Caki2 (cell line): ENCODE data around the gene ANTXR1. TPM values are rescaled to one million over a fixed set of nuclear protein-coding genes. Genes with fewer than 3 reads are reported as not detected.

Experiments used
- DNase-seq: peaks from one replicate; pipeline ENCODE4 v3.0.0-alpha.2; 2015; ENCODE audit warnings: low read depth
- in situ Hi-C: cut with HindIII; loops from 2 replicates; pipeline ENCODE4 v1.10.0; 2016; ENCODE audit warnings: low sequenced_read_pairs, low pct_unique_long_range_greater_than_20kb, mixed read lengths
- total RNA-seq: library from RNA; depleted of rRNA; stranded (reverse); fragments of >200 nt; shearing (Covaris generic); gene quantifications from 2 replicates; pipeline ENCODE4 v1.2.3, GENCODE V29; 2014; ENCODE audit warnings: low replicate concordance

ANTXR1 gene
- total RNA-seq, 1 experiment from 2014 or later: 1.1 TPM

DNA sequence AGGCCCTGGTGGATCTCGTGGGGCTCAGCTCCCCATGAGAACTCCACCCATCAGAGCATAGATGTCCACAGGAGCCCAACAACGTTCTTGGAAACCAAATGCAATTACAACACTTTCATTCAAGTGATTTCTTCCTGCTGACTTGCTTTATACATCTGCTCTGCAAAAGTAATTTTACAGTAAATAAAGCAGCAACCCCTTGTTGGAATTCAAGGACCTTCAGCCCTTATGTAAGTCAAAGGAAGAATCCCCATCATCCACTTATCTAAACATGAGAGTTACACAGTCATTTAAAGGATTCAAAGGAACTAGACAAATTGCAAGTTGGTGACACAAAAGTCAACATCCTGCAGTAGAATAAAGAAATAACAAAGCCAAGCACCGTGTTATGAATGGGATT, 17.1 kb upstream of the ANTXR1 start:
- in situ Hi-C loops: no loop called here
- no peak for DNase-seq

DNA sequence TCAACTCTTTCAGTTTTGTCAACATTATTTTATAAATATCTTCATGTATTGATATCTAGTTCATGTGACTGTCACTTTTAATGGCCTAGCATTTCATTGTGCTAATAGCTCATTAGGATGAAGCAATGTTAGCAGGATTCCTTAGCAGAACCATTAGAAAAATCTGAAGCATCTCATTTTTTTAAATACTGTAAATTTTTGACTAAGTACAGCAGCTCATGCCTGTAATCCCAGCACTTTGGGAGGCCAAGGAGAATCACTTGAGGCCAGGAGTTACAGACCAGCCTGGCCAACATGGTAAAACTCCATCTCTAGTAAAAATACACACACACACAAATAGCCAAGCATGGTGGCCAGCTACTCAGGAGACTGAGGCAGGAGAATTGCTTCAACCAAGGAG, 15.6 kb upstream of the ANTXR1 start:
- no peak for DNase-seq
- in situ Hi-C loops: no loop called here

- DNase-seq: no peak
- in situ Hi-C loops: loop anchor here (25.0 kb wide), 1 partner anchor 310 kb away; no protein-coding TSS in a partner anchor
These were observed 11.1 kb upstream of the ANTXR1 start for GRCh38 chr2:69001879-69002278.

DNA sequence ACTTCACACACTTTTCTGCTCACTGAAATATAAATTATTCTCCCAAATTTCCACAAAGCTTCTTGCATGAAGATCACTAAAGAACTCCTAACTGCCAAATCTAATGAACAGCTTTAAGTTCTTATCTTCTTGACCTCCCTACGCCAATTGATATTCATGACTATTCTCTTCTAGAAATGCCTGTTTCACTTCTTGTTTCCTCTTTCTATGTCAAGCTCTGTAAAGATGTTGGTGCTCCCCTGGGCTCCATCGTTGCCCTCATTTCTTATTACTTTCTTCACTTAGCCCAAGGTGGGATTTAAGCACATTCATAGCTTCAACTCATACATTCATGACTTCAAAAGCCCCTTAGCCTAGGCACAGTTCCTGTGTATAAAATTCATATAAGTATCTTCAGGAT, 9.2 kb upstream of the ANTXR1 start:
- DNase-seq: no peak
- in situ Hi-C loops: loop anchor here (25.0 kb wide), 1 partner anchor 309 kb away; no protein-coding TSS in a partner anchor

DNA sequence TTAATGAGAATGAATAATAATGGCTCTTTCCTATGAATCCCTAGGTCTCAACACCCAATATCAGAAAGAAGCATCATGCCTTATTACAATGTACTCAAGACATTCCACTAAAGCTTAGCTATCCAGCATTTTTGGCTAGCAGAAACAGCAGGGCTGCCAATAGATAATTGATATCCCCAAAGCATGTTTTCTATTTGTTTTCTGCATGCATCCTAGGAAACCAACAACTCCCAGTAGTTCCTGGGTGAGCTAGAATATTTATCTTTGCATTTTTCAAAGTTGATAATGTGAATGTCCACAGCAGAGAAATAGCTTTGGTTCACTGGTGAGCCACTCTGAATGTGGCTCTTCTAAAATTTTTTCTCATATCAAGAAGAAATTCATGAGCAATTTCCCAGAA, 5.8 kb upstream of the ANTXR1 start:
- in situ Hi-C loops: loop anchor here (25.0 kb wide), 1 partner anchor 305 kb away; no protein-coding TSS in a partner anchor
- no peak for DNase-seq

- DNase-seq: no peak
- in situ Hi-C loops: loop anchor here (25.0 kb wide), 1 partner anchor 305 kb away; no protein-coding TSS in a partner anchor
These were observed 5.4 kb upstream of the ANTXR1 start for GRCh38 chr2:69007603-69008002.

- DNase-seq: no peak
- in situ Hi-C loops: loop anchor here (25.0 kb wide), 1 partner anchor 302 kb away; no protein-coding TSS in a partner anchor
These were observed 2.4 kb upstream of the ANTXR1 start for GRCh38 chr2:69010437-69011194.

DNA sequence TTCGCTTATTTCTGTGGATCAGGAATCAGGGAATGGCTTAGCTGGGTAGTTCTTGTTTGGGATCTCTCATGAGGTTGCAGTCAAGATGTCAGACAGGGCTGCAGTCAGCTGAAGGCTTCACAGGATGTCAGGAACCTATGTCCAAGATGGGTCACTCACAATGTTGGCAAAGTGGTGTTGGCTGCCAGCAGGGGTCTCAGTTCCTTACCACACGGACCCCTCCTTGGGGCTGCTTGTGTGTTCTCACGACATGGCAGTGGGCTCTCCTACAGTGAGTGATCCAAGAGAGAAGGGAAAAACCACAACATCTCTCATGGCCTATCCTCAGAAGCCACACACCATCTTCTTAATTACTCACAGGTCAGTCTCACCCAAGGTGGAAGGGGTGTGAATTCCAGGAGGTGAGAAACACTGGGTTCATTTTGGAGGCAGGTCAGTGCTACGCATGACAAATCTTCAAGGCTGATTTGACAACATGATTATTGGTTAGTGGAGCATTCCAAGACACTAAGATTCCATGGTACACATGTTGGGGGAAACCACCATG, 1.3 kb upstream of the ANTXR1 start:
- no peak for DNase-seq
- in situ Hi-C loops: loop anchor here (25.0 kb wide), 1 partner anchor 301 kb away; no protein-coding TSS in a partner anchor

DNA sequence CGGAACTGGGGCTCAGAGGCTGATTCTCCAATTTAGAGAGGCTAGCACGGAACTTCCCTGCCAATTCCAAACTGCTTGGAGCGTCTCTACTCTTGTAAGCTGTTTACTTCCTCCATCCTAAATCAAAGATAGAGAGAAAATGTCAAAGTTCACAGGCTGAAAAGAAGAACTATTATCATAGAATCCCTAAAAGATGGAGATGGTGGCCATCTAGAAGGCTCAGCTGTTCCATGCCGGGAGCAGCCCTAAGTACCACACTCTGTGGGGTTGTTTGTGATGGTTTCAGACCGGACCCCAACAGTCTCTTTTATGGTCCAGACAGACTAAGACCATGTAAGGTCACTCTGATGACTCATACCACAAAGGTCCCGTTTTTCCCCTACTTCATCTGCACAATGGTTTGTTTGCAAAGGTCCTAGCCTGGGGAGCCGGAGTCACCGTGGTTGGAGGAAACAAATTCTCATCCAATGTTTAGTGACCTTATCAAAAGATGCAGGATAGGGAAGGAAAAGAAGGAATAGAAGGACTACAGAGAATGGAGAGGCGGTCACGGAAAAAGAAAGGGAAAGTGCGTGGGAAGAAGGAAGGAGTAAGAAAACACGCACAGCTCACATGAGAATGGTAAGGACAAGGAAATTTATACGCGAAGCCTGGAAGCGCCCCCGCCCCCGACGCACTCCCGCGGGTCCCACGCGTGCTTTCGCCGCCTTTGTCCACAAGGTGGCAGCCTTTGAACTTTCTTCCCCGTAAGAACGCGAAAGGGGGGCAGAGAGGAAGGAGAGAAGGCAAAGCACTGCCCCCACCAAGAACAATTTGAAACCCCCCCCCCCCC, 453 bp upstream of the ANTXR1 start:
- DNase-seq: peak; percentile 38
- in situ Hi-C loops: loop anchor here (25.0 kb wide), 1 partner anchor 300 kb away; no protein-coding TSS in a partner anchor

DNA sequence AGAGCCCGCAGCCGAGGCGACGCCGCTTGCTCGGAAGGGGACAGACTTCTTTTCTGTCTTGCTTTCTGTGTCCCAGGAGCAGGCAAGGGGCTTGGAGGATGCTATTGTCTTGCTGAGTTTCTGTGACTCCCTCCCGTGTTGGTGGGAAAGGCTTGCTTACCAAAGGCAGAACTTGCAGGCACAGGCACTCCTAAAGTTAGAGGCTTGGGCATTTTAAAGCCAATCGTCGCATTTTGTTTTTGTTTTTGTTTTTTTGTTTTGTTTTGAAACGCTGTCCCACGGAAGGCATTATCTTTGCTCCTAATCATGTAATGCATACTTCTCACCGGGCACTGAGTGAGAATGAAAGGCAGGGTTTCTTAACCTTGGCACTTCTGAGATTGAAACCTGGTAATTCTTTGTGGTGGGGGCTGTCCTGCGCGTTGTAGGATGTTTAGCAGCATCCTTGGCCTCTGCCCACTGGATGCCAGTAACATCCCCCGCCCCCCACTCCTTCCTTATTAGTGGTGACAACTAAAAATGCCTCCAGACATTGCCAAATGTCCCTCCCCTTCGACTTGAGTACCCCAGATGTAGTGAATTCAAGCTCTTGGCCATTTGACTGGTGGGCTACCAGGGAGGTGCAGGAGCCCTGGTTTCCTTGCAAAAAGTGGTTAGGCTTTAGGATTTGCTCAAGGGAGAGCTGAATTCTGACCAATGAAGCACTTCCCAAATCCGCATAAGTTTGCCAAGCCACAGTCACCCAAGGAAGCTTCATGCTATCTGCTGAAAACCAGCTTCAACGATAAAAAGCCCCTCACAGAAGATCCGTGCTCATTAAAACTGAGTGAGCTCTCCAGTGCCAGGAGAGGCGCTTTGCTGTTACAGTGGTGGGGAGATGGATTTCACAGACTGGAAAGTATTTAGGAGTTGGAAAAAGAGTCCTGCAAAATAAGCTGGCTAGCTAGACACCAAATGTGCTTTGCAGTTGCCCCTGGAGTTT, 1.2 kb downstream of the ANTXR1 start:
- peak; percentile 37 for DNase-seq
- in situ Hi-C loops: loop anchor here (25.0 kb wide), 1 partner anchor 298 kb away; no protein-coding TSS in a partner anchor

GRCh38 chr2:69017080-69017479, 4.1 kb downstream of the ANTXR1 start:
- in situ Hi-C loops: loop anchor here (25.0 kb wide), 1 partner anchor 295 kb away; no protein-coding TSS in a partner anchor
- peak; percentile 14 for DNase-seq

- in situ Hi-C loops: loop anchor here (25.0 kb wide), 1 partner anchor 294 kb away; no protein-coding TSS in a partner anchor
These were observed 4.9 kb downstream of the ANTXR1 start for GRCh38 chr2:69017835-69018234.

DNA sequence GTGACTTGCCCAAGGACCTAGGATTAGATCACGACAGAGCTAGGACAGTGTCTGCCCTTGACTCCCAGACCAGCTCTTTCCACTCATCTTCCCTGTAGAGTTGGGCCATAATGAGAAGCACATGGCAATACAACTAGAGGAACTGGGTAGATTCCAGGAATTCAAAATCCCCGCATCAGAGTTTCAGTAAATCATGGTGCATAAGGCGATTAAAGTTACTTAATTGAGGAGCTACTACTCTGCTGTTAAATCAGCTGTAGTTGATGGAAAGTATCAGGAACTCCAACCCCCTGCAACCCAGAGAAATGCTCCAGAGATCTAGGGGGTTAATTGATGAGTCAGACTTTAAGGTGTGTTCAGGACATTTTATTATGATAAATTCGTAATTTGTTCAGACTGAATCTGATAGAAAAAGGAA, 5.7 kb downstream of the ANTXR1 start:
- no peak for DNase-seq
- in situ Hi-C loops: loop anchor here (25.0 kb wide), 1 partner anchor 294 kb away; no protein-coding TSS in a partner anchor

More at GRCh38 chr2:69017835-69018234, 4.9 kb downstream of the ANTXR1 start:
- no peak for DNase-seq

- in situ Hi-C loops: loop anchor here (25.0 kb wide), 1 partner anchor 292 kb away; no protein-coding TSS in a partner anchor
- no peak for DNase-seq
These were observed 7.8 kb downstream of the ANTXR1 start for GRCh38 chr2:69020496-69021426.

GRCh38 chr2:69021727-69022126, 8.7 kb downstream of the ANTXR1 start:
- DNase-seq: no peak
- in situ Hi-C loops: loop anchor here (25.0 kb wide), 1 partner anchor 291 kb away; no protein-coding TSS in a partner anchor

DNA sequence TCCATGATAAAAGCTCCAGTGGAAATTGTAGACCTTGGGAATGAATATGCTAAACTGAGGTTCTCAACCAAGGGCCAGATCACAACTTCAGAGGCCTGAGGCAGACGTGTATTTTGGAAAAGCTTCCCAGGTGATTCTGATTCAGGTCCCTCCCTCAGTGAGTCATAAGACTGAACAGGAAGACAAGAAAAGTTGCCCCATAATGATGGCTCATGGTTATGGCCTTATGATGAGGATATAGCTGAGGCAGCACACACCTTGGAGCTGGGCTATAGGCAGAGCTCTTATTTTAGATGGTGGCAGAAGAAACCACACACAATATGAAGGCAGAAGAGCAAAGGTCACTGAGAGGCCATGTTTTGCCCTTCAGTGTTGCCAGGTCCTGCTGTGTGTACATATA, 9.6 kb downstream of the ANTXR1 start:
- no peak for DNase-seq
- in situ Hi-C loops: loop anchor here (25.0 kb wide), 1 partner anchor 290 kb away; no protein-coding TSS in a partner anchor
